GM21737 (cell line): Measurements from ENCODE around the gene NFATC3.
A peak's percentile ranks its signal among the peaks of the same experiment; 100 is the strongest.

Experiments used
- ATAC-seq: cut with Tn5 transposase; IDR thresholded peaks from one replicate; pipeline ENCODE4 v1.9.1; 2021; ENCODE audit warnings: mild to moderate bottlenecking, moderate library complexity; ENCODE audit not compliant: unreplicated experiment

The NFATC3 gene

GRCh38 chr16:68228652-68229051 lies 143.5 kb downstream of the NFATC3 start:
- ATAC-seq = no peak

GRCh38 chr16:68229431-68230175 lies 144.4 kb downstream of the NFATC3 start:
- no peak for ATAC-seq

GRCh38 chr16:68230176-68230571 lies 145.0 kb downstream of the NFATC3 start:
- no peak for ATAC-seq

GRCh38 chr16:68230956-68231355 lies 145.8 kb downstream of the NFATC3 start:
- ATAC-seq = no peak

GRCh38 chr16:68231384-68232136 lies 146.4 kb downstream of the NFATC3 start:
- no peak for ATAC-seq

DNA sequence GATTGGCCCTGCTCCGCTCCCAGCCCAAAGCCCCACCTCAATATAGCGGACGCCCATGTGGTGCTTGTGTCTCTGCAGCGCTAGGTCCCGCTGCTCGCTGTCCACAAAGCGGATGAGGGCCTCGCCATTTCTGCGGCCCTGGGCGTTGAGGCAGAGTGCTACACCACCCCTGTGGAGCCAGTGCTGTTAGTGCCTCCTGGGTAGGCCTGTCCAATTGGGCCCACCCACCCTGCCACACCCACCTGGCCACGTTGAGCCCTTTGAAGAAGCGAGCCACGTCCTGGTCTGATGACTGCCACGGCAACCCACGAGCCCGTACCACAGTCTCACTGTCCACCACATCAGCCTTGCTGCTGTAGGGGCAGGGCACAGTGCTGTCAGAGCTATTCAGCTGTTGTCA lies 147.2 kb downstream of the NFATC3 start:
- no peak for ATAC-seq

GRCh38 chr16:68233085-68233834 lies 148.1 kb downstream of the NFATC3 start:
- ATAC-seq = no peak

GRCh38 chr16:68233835-68234187 lies 148.6 kb downstream of the NFATC3 start:
- ATAC-seq = no peak

- ATAC-seq = no peak
Observed at GRCh38 chr16:68234188-68235107, 149.3 kb downstream of the NFATC3 start.

- ATAC-seq = no peak
Observed at GRCh38 chr16:68235108-68235886, 150.1 kb downstream of the NFATC3 start.

- ATAC-seq = no peak
Observed at GRCh38 chr16:68235887-68236136, 150.6 kb downstream of the NFATC3 start, which contains the start of gene ESRP2. ESRP2 (minus strand) TSS chr16:68236127; CDS start chr16:68236045, 82 bp downstream.

DNA sequence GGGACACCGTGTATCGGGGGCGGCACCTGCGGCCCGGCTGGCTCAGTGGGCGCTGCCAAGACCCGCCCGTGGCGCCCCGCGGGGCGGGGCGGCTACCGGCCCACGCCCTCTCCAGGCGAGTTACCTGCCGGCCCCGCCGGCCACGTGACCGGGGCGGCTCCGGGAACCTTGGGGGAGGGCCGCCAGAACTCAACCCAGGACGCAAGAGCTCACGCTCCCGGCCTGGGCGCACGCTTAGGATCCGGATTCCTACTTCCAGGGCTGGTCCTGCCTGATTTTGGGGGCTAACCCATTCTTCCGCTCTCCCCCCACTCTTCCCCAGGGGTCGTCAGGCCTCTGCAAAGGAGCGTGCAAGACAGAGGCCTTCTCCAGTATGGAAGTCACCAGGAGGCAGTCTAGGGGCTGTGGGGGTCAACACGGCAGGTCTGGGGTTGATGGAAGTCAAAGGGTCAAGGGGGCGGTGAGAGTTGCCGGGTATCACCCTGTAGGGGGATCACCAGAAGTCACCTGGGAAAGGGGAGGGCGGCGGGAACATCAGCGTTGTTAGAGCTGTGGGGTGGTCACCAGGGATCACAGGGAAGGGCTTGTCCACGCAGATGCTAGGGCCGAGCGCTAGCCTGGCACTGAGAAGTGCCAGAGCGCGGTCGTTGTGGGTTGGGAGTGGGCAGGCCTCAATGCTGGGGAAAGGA lies 151.1 kb downstream of the NFATC3 start:
- ATAC-seq = no peak

DNA sequence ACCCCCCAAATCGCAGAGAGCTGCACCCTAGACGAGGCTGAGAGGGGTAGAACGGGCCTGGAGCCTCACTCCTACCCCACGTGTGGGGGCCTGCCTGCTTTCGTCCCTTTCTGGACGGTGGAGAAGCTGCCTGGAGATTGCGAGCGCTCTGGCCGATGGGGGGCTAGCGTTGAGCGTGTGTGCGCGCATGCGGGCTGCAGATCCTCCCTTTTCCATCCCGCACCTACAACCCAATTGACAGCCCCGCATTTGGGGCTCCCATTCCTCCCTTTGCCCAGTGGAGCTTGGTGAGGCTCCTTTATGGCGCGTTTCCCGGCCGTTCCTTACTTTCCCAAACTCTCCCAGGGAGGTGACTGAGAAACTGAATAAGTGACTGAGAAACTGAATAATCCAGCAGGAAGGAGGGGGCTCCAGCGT lies 151.7 kb downstream of the NFATC3 start:
- ATAC-seq = no peak

GRCh38 chr16:68237243-68238028 lies 152.3 kb downstream of the NFATC3 start:
- peak; percentile 77 for ATAC-seq

DNA sequence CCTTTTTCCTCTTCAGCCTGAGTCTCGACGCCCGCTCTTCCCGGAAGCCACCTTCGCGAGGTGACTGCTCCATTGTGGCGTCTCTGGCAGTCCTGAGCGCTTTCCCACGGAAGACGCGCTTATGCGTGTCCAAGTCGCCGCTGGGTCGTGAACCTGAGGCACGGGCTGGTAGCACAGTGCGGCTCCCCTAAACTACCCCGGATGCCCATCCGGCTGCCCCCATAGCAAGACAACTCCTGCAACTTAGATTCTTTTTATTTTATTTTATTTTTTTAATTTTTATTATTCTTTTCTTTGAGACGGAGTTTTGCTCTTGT lies 152.8 kb downstream of the NFATC3 start:
- peak; percentile 9 for ATAC-seq

DNA sequence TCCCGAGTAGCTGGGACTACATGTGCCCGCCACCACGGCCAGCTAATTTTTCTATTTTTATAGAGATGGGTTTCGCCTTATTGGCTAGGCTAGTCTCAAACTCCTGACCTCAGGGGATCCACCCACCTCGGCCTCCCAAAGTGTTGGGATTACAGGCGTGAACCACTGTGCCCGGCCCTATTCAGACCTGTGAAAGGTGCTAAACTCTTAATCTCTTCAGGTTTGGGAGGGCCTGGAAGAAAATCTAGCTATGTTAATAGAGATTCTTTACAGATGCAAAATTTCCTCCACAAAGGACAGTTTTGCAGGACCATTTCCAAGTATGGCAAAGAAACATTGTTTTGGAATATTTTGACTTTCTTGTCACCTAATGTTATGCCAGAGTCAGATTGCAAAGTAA lies 156.9 kb downstream of the NFATC3 start:
- ATAC-seq = no peak

- no peak for ATAC-seq
Observed at GRCh38 chr16:68242926-68243858, 158.0 kb downstream of the NFATC3 start.

DNA sequence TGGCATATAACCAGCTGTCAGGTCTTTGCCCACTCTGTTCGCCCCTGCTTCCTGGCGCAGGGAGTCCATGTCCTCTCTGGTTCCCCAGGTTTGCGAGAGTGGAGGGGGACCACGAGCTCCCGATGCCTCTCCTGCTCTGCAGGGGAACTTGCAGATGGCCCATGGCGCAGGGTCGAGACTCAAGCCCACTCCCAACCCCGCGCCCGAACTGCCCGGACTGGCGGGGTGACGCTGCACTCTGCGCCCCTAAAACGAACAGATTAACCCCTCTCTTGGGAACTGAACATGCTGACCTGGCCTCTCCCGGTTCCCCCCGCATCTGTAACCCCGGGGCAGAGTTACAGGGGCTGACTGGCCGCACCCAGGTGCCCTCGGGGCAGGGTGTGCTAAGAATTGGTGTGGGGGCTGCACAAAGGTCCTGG lies 159.3 kb downstream of the NFATC3 start:
- ATAC-seq = no peak
